Body of pancreas (tissue), 4 donors: ENCODE results near the gene FAM193A.

ENCODE experiments used
- POLR2A ChIP-seq, 3 donors: fragments of 450-650 bp; IDR thresholded peaks; one replicate each; pipeline ENCODE4 v1.6.1; 2016; ENCODE audit warnings: antibody characterized with exemption in 3 of 3, mild to moderate bottlenecking in 2 of 3
- TF ChIP-seq, protein P1 (sequence below), 7 experiments: fragments of 450-650 bp in 4 of 7; fragments of 200-600 bp in 3 of 7; sonication (generic) in 3 of 7; IDR thresholded peaks; one replicate each; pipeline ENCODE4 v1.5.1; 2016 to 2019; ENCODE audit warnings: antibody characterized with exemption in 7 of 7

DNA sequence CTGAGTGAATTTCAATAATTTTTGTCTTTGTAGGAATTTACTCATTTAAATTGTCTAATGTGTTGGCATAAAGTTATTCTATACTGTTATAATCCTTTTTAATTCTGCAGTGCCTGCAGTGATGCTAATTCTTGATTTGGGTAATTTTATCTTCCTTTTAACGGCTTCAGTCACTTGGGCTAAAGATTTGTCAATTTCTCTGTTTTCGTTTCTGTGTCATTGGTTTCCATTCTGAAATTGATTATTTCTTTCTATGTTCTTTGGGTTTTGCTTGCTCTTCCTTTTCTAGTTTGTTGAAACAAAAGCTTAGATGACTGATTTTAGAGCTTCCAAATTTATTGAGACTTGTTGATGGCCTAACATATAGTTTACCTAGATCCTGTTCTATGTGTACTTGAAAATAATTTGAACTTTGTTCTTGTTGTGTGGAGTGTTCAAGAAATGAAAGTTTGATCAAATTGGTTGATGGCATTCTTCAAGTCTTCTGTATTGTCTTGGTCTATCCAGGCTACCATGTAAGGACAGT lies 130.3 kb downstream of the FAM193A start:
- TF ChIP-seq, protein P1, sequence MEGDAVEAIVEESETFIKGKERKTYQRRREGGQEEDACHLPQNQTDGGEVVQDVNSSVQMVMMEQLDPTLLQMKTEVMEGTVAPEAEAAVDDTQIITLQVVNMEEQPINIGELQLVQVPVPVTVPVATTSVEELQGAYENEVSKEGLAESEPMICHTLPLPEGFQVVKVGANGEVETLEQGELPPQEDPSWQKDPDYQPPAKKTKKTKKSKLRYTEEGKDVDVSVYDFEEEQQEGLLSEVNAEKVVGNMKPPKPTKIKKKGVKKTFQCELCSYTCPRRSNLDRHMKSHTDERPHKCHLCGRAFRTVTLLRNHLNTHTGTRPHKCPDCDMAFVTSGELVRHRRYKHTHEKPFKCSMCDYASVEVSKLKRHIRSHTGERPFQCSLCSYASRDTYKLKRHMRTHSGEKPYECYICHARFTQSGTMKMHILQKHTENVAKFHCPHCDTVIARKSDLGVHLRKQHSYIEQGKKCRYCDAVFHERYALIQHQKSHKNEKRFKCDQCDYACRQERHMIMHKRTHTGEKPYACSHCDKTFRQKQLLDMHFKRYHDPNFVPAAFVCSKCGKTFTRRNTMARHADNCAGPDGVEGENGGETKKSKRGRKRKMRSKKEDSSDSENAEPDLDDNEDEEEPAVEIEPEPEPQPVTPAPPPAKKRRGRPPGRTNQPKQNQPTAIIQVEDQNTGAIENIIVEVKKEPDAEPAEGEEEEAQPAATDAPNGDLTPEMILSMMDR (IDR thresholded peaks at IDR 0.05) = no peak
- no peak for TF ChIP-seq POLR2A (IDR thresholded peaks at IDR 0.05)
